ENCODE measurements around the gene RFK.

GRCh38 chr9:76354221-76354620 lies 40.0 kb downstream of the RFK start:
- TF ChIP-seq CTCF (IDR thresholded peaks at IDR 0.05) (no peak), POLR2A (IDR thresholded peaks at IDR 0.05) (no peak), POLR2AphosphoS5 (IDR thresholded peaks at IDR 0.05) (no peak)
